NCI-H1105 treated with DMSO at 0.1 percent for 48 hours (cell line): ENCODE results near the gene TOX3.

Source experiments
- DNase-seq: peaks from one replicate; lab custom pipeline; 2025; lab: John Stamatoyannopoulos, UW

The TOX3 gene

DNA sequence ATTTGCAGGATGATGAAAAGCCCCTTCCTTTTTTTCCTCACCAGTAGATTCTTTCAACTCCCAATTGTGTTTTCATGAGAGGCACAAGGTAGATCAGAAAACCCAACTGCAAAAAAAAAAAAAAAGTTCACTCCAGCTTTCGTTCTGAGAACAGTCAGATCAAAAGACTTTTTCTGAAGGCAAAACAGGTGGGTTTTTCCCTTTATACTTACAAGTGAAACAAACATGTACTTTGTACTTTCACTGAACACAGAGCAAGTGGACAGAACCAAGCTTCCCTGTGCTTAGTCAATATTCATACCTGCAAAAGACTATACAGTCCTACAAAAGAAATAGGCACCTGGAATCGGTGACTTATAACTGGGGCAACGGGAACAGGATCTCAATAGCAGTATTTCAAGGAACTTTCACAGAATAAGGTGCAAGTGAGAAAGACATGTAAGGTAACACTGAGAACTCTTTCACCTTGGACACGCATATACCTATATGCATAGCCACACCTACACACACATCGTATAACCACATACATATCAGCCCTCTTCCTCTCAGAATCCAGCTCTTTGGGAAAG is 54.1 kb downstream of the TOX3 start:
- DNase-seq: no peak

DNA sequence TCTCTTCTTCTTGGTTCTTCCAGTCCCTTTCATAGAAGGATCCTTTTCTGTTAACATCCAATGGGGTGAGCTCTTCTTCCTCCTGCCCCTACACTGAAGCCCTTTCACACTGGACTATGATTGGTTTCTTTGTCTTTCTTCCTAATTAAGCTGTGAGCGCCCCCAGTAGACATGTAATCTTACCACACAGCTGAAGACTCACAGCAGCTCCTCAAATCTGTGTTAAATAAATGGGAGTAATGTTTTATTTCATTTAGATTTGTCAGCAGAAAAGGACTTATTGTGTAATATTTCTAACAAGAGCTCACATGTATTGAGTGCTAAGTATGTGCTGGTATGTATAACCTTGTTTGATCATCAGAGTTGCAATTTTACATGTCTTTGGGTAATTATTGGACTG is 55.7 kb downstream of the TOX3 start:
- no peak for DNase-seq

DNA sequence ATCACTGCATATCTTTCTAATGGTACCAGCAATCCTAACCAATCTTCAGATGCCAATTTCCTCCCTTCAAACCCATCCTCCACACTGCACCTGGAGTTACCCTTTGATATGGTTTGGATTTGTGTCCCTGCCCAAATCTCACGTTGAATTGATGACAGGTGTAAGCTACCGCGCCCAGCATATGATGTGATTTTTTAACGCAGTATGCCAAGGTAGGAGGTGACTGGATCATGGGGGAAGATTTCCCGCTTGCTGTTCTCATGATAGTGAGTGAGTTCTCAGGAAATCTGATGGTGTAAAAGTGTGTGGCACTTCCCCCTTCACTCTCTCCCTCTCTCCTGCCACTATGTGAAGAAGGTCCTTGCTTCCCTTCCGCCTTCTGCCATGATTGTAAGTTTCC is 57.0 kb downstream of the TOX3 start:
- DNase-seq: no peak

DNA sequence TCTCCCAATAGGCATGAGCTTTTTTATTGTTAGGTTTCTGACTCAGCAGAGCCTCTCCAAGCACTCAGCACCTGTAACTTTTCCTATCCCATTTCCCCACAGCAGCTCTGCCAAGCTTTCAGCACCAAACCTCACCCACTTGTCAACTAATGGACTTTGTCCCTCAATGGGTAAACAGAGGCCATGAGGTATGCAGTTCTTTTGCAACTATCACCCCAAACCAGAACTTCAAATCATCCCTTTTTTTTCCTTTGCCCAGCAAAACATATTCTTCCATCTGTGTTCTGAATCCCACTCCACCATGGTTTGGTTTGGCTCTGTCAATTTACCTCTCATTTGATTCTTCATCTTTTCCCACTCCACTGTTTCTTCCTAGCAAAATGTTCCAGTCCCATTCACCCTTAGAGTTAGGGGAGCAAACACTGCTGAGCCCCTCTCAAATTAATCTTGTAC is 58.1 kb downstream of the TOX3 start:
- no peak for DNase-seq

DNA sequence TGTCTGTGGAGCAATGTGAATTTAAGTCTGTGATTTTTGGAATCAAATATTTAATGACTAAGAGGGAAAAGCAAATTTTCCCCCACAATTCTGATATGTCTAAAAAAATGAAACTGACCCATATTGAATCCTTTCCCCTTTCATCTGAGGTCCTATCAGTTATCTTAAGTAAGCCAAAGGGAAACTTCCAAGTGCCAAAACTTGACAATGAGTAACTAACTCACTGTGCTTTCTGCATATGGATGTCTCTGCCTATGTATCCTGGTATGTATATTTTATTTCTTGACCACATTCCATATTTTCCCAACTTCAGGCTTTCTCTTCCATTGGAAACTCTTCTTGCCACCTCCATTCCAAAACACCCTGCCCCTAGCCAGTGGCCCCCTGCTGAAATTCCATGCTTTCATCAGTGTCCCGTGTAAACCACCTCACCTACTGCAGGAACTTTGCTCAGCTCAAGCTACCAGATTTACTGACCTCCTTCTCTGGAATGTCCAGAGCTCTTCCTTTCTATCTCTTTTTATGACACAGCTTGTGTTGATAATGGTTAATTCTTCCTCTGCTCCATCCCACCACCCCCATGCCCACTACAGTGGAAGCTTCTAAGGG is 59.0 kb downstream of the TOX3 start:
- DNase-seq: no peak

DNA sequence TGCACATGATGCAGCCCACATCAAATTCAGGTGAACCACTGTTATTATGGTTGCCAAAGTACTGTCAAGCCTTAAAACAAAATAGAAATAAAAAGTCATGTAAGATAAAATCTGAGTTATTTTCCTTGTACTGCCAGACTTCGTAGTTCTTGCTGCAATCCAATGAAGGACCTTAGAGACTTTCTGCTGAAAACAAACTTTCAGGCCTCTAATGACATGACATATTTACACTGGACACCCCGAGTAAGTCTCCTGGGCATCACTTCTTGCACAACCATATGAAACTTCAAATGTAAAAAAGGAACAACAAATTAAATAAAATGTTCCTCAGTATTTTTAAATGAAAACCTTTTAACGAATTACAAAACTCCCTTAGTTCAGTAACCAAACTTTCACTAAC is 66.7 kb downstream of the TOX3 start:
- DNase-seq: no peak

DNA sequence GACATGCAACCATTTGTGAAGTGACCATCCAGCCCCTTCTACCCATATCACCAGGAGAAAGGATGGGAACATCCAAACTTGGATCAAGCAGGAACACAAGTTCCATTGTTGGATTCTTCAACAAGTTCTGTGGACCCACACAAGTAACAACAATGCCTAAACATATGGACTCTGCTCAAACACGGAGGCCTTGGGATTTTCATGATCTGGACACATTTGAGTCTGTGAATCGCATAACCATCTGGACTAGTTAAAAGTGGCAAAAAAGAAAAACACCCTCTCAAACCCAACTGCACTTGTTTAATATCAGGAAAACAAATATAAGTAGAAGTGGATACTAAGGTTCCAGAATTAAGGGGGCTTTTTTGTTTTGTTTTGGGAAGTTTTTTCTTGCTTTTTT is 70.8 kb downstream of the TOX3 start:
- no peak for DNase-seq

DNA sequence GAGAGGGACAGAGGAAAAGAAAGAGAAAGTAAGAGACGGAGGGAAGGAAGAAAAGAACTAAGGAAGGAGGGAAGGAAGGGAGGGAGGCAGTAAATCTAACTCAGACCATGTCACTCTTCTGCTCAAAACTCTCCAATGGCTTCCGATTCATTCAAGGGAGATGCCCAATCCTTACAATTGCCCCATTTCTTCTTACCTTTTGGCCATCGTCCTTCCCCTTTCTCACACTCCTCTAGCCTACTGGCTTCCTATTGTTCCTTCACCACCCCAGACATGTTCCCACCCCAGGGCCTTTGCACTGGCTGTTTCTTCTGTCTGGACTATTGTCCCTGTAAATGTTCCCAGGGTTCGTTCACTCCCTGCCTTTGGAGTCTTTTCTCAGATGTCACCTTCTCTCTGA is 72.3 kb downstream of the TOX3 start:
- DNase-seq: no peak

DNA sequence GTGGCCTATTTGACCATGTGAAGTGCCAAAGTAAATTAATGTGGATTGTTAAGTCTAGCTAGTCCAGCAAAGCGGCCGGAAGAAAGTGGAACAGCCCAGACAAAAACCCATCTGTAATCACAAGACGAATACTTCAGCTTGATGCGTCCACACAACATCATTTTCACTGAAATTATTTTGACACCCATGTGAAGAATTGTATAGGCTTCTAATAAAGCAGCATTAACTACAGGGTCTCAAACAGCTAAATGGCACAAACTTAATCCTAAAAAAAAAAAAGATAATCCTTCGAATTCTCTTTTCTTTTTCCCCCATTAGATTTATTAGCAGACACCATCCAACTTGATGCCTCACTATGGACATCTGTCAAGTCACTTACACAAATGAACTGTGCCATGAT is 73.8 kb downstream of the TOX3 start:
- no peak for DNase-seq

DNA sequence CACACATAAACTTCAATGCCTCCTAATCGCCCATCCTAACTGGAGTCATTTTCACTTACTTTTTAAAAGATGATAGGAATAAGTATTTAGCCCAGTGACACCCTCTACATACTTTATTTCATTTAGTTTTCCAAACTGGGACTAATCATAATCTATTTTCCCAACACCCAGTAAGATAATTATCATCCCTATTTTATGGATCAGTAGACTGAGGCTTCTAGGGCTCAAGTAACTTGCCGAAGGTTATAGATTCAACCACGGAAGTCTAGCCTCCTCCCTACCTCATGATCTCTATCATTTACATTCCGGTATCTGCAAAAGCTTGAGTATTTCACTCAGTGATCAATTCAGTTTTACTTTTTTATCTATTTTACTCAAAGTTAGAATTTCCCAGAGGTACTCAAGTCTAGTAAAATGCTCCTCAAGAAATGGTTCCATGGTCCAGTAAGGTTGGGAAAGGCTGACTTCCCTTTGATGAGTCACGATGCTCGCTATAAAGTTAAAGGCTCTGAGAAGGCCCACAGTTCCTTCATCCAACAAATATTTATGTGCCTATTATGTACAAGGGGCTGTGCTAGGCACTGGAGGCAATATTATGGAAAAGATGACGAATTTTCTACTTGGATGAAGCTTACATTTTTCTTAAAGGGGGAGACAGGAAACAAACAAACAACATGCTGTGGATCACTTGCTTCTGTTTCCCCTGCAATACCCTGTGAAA is 75.1 kb downstream of the TOX3 start:
- DNase-seq: no peak

DNA sequence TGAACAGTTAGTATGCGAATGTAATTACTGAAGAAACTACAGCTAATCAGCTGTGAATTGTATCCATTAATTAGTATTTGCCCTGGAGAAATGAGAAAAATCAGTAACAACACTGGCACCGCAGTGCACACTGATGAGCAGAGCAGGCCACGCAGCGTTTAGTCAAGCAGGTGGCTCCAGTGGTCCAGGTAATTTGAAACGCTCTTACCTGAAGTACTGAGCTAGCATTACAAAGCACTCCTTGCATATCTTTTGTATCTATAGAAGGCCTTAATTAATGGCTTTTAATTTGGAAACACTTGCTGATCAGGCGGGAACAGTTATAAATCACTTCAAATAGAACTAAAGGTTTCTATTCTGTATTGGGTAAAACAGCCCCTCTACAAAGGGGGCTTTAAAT is 76.4 kb downstream of the TOX3 start:
- peak; percentile 99 for DNase-seq

DNA sequence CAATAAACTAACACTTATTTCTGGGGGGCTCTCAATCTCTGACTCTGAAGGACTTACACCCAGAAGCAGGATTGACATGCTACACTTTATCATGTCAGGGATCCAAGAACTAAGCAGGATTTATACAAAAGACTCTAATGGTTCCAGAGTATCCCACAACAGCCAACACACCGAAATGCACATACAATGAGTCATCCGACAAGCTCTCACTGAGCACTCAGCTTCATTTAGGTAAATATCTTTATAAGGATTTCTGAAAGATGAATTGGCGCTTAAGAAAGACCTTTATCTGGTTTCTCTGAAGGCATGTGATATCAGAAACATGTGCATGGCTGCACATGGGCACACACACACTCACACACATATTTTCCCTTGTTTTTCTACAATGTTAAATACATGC is 77.2 kb downstream of the TOX3 start:
- DNase-seq: peak; percentile 50

DNA sequence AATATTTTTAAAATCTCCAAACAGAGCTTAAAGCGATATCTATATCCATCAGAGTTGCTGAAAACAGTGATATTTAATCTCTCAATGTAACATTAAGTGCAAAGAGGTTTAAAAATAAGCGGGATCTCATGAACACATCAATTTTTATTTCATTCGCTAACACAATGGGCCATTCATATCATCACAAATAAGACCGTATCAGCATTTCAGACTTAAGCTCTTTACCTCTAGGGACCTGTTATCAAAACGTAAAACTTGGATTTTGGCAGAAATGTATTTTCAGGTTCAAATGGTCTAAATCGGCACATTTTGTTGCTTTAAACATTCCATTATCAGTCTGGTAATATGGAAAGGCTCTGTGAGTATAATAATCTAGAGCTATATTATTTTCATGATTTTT is 77.9 kb downstream of the TOX3 start:
- DNase-seq: no peak

DNA sequence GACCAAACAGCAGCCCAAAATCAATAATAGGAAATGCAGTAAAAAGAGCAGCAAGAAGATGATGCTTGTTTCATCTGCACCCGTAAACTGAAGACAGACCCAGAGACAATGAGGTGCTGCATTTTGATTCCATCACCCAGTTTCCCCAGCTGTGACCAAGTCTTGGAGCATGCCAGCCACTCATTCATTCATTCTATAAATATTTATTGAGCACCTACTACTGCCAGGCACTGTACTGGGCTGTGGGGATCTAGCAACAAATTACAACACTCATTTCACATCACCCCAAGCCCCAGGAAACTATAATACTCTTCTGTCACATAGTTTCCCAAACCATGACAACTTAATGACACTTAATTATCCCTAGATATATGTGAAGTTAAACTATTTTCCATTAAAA is 79.2 kb downstream of the TOX3 start:
- DNase-seq: no peak

DNA sequence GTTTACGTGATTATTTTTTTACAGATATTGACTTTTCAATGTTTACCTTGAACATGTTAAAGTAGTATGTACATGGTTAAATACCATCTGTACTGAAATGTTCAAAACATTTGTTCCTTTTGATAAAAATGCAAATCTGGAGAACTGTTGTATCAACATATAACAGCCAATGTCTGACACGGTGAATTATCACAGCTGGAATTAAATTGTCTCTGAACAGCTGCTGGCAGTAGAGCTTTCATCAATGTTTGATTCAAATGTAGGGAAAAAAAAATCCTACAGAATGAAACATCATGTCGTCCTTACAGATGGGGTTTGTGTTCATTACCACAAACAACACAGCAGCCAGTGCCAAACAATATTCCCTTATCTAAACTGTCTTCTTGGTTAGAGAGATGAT is 79.9 kb downstream of the TOX3 start:
- DNase-seq: peak; percentile 28

DNA sequence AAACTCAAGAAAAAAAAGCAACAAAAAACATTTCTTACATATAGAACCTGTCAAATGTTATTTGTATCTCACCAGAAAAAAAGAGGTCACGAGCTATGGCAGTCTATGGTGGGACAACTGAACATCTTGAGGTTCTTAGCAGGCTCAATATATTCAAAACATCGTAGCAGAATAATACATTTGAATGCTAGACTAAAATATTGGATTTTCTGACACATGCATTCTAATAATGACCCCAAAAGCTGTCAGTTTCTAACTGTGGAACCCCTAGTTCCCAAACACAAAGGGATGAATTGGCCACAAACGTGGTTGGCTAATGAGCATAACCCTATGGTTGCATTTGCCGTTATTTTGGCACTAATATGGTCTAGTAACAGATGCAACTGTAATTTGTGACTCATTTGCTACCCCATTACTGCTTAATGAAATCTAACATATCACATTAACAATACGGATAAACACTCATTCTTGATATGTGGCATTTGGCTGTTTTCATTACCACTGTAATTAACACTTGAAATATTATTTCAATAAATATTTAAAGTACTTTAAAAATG is 81.2 kb downstream of the TOX3 start:
- peak; percentile 41 for DNase-seq

DNA sequence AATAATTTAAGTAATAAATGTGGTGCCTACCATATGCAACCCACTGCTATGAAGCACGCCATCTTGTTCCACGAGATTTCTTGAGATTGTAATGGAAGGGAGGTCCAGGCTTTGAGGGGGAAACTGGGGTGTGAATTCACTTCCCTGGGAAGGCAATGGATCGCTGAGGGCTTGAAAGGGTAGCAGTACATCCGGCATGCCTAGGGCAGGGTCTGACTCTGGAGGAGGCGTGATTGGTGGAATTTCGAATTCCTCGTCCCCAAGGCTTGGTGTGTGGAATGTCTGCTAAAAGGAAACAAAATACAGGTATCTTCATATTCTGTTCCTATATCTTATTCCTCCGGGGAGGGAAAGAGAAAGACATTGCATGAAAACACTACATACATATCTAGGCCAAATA is 83.0 kb downstream of the TOX3 start:
- no peak for DNase-seq

DNA sequence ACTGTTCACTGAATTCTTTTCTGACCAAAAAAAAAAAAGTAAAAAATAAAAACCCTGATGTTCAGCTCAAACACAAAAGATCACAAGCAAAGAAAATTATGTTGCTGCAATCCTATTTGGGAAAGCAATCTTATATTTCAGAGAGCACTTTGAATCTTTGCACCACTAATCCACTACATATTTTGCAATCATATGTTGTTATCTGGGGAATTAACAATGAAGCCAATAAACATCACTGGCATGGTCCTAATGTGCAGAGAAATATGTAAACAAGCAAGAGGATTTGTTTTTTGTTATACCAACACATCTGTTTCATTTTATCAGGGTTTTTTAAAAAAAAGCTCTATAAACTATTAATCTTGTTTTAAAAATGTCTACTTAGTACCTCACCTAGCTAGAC is 84.1 kb downstream of the TOX3 start:
- no peak for DNase-seq

DNA sequence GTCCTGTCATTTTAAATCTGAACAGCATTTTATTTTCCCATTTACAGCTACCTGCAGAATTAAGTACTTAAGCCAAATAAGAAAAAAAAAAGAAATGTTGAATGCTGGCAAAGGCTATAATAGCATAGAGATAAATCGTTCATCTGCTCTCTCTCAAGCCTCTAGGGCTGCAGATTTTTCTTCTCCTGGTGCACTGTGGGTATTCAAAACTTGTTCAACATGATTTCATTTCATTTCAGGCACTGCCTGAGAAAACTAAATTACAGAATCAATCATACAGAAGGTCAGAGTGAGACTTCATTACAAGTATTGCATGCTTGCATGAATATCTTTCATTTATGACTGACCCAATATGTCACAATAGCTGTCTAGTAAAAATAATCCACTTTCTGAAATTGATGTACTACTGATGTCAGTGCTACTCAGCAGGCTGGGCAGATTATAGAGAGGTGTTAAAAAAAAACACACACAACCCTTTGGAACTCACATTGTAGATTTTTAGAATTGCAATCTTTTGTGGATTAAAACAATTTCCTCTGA is 86.2 kb downstream of the TOX3 start:
- no peak for DNase-seq

DNA sequence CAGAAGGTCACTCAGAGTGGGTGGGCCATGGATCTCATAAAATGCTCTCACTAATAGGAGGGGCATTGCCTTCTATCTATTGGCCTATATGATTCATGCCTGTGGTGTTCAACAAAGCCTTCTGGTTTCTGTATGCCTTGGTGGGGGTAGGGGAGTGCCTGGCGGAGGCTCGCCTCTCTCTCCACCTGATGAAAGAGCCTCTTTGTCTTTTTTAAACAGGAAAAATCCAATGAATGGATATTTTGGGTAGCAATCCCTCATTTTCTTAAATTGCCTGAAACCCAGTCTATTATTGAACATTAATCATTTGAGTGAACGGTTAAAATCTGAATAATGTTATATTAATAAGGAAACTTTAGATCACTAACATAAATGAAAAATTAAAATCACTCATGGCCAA is 90.6 kb downstream of the TOX3 start:
- no peak for DNase-seq

DNA sequence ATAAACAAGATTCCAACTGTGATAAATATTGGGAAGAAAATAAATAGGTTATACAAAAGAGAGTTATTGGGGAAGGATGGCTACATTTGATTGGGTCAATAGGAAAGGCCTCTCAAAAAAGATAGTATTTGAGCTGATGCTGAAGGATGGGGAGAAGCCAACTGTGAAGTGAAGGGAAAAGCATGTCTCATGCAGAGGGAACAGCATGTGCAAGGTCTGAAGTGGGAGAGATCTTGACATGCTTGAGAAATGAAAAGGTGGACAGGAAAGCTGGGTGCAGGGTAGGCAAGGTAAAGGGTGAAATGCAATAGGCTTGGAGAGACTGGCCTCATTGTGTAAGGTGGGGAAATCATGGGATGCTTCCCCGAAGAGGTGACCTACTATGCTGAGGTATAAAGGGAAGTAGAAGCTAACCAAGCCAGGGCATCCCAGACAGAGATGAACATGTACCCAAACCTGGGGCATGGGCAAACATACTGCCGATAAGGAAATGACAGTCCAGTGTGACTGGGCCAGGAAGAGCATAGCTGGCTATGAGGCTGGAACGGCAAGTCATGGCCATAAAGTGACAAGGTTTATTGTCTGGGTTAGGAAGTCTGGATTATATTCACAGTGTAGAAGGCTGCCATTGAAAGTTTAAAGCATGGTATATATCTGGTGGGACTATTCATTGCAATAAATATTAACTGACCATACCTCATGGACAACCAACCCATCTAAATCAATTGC is 91.2 kb downstream of the TOX3 start:
- DNase-seq: no peak

DNA sequence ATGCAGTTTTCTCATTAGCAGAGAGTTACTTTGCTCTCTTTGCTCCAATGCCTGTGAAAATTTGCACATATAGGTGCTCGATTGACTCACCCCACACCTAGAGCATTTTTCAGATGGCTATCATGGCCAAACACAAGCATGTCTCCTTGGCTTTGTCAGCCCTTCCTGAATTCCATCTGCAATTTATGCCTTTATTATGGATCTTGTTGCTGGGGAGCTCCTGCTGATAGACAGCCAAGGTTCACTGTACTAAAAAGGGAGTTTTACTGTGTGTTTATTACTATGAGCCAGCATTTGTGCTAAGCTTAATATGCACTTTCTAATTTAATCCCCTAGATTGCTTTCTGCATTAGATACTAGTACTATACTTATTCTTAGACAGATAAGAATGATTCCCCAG is 93.3 kb downstream of the TOX3 start:
- DNase-seq: no peak
